GM23248 (cell line): ENCODE data around the gene FAHD2A. TPM values are rescaled to one million over a fixed set of nuclear protein-coding genes. Genes with fewer than 3 reads are reported as not detected.
"Not testable (repeated sequence)": the region's sequence is repeated elsewhere in the genome, so short reads cannot be mapped to it uniquely, and the experiment has no call there.

Experiments
- DNase-seq: peaks from one replicate; pipeline ENCODE4 v3.0.0-alpha.2; 2015
- H2AFZ ChIP-seq: fragments of 200-600 bp; sonication (generic); 2 replicates; pipeline ENCODE4 v1.6.1; 2016; ENCODE audit warnings: antibody characterized with exemption
- H3F3A ChIP-seq: fragments of 200-600 bp; sonication (generic); 2 replicates; pipeline ENCODE4 v1.6.1; 2016; ENCODE audit warnings: mild to moderate bottlenecking, antibody characterized with exemption, mixed run types; ENCODE audit not compliant: insufficient read depth
- H3K27ac ChIP-seq: fragments of 200-600 bp; sonication (generic); 2 replicates; pipeline ENCODE4 v1.5.1; 2016; ENCODE audit warnings: mild to moderate bottlenecking
- H3K27me3 ChIP-seq: fragments of 200-600 bp; sonication (generic); replicated peaks from 2 replicates; pipeline ENCODE4 v1.6.1; 2016; ENCODE audit warnings: mild to moderate bottlenecking; ENCODE audit not compliant: insufficient read depth
- H3K36me3 ChIP-seq: fragments of 200-600 bp; sonication (generic); 2 replicates; pipeline ENCODE4 v1.6.1; 2016; ENCODE audit warnings: low read depth, mild to moderate bottlenecking
- H3K4me1 ChIP-seq: fragments of 200-600 bp; sonication (generic); 2 replicates; pipeline ENCODE4 v1.6.1; 2016; ENCODE audit warnings: mild to moderate bottlenecking; ENCODE audit not compliant: insufficient read depth
- H3K4me2 ChIP-seq: fragments of 200-600 bp; sonication (generic); one replicate; pipeline ENCODE4 v1.6.1; 2016; ENCODE audit warnings: mild to moderate bottlenecking; ENCODE audit not compliant: unreplicated experiment
- H3K4me3 ChIP-seq: fragments of 200-600 bp; sonication (generic); 2 replicates; pipeline ENCODE4 v1.5.1; 2016; ENCODE audit warnings: mild to moderate bottlenecking
- H3K79me2 ChIP-seq: fragments of 200-600 bp; sonication (generic); 2 replicates; pipeline ENCODE4 v1.6.1; 2016; ENCODE audit warnings: mild to moderate bottlenecking; ENCODE audit not compliant: insufficient read depth
- H3K9ac ChIP-seq: fragments of 200-600 bp; sonication (generic); 2 replicates; pipeline ENCODE4 v1.6.1; 2016; ENCODE audit warnings: mild to moderate bottlenecking
- H3K9me2 ChIP-seq: fragments of 200-600 bp; sonication (generic); 2 replicates; pipeline ENCODE4 v1.6.1; 2016; ENCODE audit warnings: mixed run types, mild to moderate bottlenecking, moderate library complexity; ENCODE audit not compliant: insufficient read depth
- H3K9me3 ChIP-seq: fragments of 200-600 bp; sonication (generic); one replicate; pipeline ENCODE4 v1.6.1; 2017; ENCODE audit warnings: low read depth
- H4K20me1 ChIP-seq: fragments of 200-600 bp; sonication (generic); 2 replicates; pipeline ENCODE4 v1.6.0; 2016; ENCODE audit not compliant: insufficient read depth
- EZH2 ChIP-seq: fragments of 200-600 bp; sonication (generic); IDR thresholded peaks from 2 replicates; pipeline ENCODE4 v1.6.1; 2018; ENCODE audit warnings: antibody characterized with exemption, mild to moderate bottlenecking; ENCODE audit not compliant: insufficient read depth, poor library complexity, severe bottlenecking
- EZH2phosphoT487 ChIP-seq: fragments of 200-600 bp; sonication (generic); IDR thresholded peaks from 2 replicates; pipeline ENCODE4 v1.6.1; 2018; ENCODE audit warnings: antibody characterized with exemption, moderate library complexity, mild to moderate bottlenecking, low read depth; ENCODE audit not compliant: insufficient read depth
- WGBS, 2 experiments: methylation state at CpG; one replicate each; pipeline ENCODE4 v1.1.6; 2015 to 2017; ENCODE audit warnings: low lambda C conversion rate in 2 of 2, low coverage in 1 of 2; ENCODE audit errors: missing lambda C conversion rate in 2 of 2; 5-methylcytosine and 5-hydroxymethylcytosine counted together
- in situ Hi-C: fragments of 300-500 bp; cut with MboI; formaldehyde crosslinking; loops from 2 replicates; pipeline ENCODE4 v1.15.0; 2020
- polyA plus RNA-seq: library from polyadenylated mRNA; unstranded; fragments of >200 nt; fragmentation: Nextera tagmentation; extraction: Ambion mirVana; gene quantifications from 2 replicates; pipeline ENCODE4 v1.2.1, GENCODE V29; 2016
- total RNA-seq: library from RNA; depleted of rRNA; stranded (reverse); fragments of >200 nt; shearing (Covaris generic); gene quantifications from 2 replicates; pipeline ENCODE4 v1.2.3, GENCODE V29; 2014

FAHD2A gene
- total and polyA plus RNA-seq, 2 experiments from 2014 or later: 23.8 to 24.5 TPM

DNA sequence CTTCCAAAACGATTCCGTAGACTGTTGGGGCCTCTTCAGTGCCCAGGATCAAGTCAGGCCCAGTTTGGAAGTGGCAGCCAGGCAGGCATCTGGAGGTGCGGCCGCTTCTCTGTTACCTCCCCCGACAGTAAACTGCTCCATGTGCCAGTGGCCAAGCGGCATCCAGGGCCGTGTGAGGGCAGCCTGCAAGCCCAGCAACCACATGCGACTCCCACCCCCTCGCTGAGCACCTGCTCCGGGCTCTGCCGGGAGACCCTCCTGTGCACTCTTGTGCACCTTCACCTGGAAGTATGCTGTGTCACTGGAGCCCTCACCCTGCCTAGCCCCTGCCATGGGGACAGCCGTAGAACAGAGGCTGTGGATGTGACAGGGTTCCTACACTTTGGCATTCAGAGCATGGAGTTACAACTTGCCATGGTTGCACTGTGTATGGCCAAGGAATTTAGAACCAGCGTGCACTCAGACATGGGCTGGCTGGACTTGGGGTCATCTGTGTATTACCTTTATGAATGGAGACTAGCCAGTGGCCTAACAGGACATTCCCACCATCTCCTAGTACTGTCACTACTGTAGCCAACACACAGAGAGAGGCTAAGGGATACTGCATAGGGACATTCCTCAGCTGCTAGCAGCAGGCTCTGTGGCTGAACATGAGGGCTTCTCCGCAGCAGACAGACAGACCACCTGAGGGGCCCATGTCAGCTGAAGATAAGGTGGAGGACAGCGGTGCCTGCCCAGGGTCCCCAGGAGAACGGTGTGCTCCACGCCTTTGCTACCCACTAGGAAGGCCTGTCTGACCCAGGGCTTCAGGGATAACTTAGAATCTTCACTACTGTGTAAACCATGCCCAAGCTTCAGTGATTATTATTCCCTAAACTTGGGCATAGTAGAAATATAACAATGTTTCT lies 25.0 kb upstream of the FAHD2A start:
- DNase-seq: no peak
- H3K9me3 ChIP-seq: no peaks in the 10 kb centered on the region
- no peaks in the 10 kb centered on the region for H3K27me3 ChIP-seq
- H3K4me3 ChIP-seq: no peak overlapping the region
- H4K20me1 ChIP-seq: no peaks in the 10 kb centered on the region
- no peaks in the 10 kb centered on the region for H3K4me1 ChIP-seq
- H3K27ac ChIP-seq: no peak overlapping the region
- H3K9me2 ChIP-seq: no peaks in the 10 kb centered on the region
- WGBS, 2 experiments: 89 to 91% methylated on average over 17 of the region's 17 CpGs
- H3K36me3 ChIP-seq: no peaks in the 10 kb centered on the region
- in situ Hi-C loops: no loop called here
- TF ChIP-seq EZH2 (no peak), EZH2phosphoT487 (no peak)
- H2AFZ ChIP-seq: no peak overlapping the region
- no peaks in the 10 kb centered on the region for H3F3A ChIP-seq
- no peak overlapping the region for H3K4me2 ChIP-seq
- no peaks in the 10 kb centered on the region for H3K79me2 ChIP-seq
- no peak overlapping the region for H3K9ac ChIP-seq

DNA sequence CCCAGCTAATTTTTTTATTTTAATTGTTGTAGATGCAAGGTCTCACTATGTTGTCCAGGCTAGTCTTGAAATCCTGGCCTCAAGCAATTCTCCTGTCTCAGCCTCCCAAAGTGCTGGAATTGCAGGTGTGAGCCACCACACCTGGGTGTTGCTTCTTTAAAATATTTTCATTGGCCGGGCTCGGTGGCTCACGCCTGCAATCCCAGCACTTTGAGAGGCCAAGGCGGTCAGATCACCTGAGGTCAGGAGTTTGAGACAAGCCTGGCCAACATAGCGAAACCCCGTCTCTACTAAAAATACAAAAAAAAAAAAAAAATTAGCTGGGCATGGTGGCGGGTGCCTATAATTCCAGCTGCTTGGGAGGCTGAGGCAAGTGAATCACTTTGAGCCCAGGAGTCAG lies 24.2 kb upstream of the FAHD2A start:
- not testable (repeated sequence) for H3K27me3 ChIP-seq, DNase-seq
- 90 to 94% methylated on average over 7 of the region's 7 CpGs for WGBS, 2 experiments

DNA sequence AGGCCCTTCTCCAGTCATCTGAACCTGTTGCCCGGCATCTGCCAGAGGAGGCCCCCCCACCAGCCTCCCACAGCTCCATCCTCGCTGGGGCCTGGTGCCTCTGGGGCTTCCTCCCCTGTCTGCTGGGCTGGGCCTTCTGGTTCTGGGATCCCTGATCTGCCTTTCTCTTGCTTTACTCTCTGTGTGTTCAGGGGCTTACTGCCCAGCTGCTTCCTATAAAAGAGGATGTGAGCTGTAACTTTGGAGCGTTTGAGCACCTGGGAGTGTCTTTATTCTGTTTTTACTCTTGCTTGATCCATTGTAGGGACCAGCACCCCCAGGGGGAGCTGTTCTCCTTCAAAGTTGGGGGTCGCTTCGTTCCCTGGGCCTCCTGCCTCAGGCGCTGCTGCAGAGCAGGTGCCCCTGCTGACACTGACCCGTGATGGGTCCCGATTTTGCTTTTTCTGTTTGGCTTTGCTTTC lies 23.1 kb upstream of the FAHD2A start:
- H3K27me3 ChIP-seq: no peaks in the 10 kb centered on the region
- no peaks in the 10 kb centered on the region for H3K4me1 ChIP-seq
- DNase-seq: no peak
- H3K4me2 ChIP-seq: no peak overlapping the region
- H3K36me3 ChIP-seq: no peaks in the 10 kb centered on the region
- H3K4me3 ChIP-seq: no peak overlapping the region
- WGBS, 2 experiments: 65 to 74% methylated on average over 8 of the region's 8 CpGs
- in situ Hi-C loops: no loop called here
- no peaks in the 10 kb centered on the region for H3F3A ChIP-seq
- no peaks in the 10 kb centered on the region for H3K9me3 ChIP-seq
- TF ChIP-seq EZH2 (no peak), EZH2phosphoT487 (no peak)
- no peak overlapping the region for H3K9ac ChIP-seq
- H3K27ac ChIP-seq: no peak overlapping the region
- no peaks in the 10 kb centered on the region for H3K9me2 ChIP-seq
- no peaks in the 10 kb centered on the region for H3K79me2 ChIP-seq
- H2AFZ ChIP-seq: no peak overlapping the region
- no peaks in the 10 kb centered on the region for H4K20me1 ChIP-seq

More for the DNA sequence above, 24.2 kb upstream of the FAHD2A start:
- H3K79me2 ChIP-seq, H3K27ac ChIP-seq, H3K9me3 ChIP-seq, H3K9me2 ChIP-seq, H3K36me3 ChIP-seq, H4K20me1 ChIP-seq, H3F3A ChIP-seq, H3K4me3 ChIP-seq, H3K4me1 ChIP-seq, in situ Hi-C loops, H3K9ac ChIP-seq, H2AFZ ChIP-seq, H3K4me2 ChIP-seq: not testable (repeated sequence)

DNA sequence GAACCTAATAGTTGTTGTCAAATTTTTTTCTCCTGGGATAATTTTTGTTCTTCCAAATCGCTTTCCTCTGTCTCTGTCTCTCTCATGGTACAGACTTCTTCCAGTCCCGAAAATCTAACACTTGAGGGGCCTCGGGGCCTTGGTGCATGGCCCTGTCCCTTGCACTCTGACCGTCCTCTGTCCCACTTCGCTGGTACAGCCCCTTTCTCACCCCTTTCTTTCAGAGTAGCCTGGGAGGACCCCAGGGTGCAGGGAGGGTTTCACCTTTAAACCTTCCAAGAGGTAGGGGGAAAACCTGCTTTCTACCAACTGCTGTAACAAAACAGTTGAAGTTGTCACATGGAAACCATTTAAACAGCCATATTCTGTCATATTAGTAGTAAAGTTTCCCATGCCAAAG lies 22.2 kb upstream of the FAHD2A start:
- WGBS, 2 experiments: 82 to 84% methylated on average over 5 of the region's 5 CpGs
- H3K4me2 ChIP-seq: no peak overlapping the region
- in situ Hi-C loops: no loop called here

More for the DNA sequence above, 22.2 kb upstream of the FAHD2A start:
- TF ChIP-seq EZH2: no peak
- no peak for TF ChIP-seq EZH2phosphoT487
- H2AFZ ChIP-seq: no peak overlapping the region
- no peaks in the 10 kb centered on the region for H3K36me3 ChIP-seq
- H3K4me1 ChIP-seq: no peaks in the 10 kb centered on the region
- no peak overlapping the region for H3K9ac ChIP-seq
- H3K79me2 ChIP-seq: no peaks in the 10 kb centered on the region
- no peak overlapping the region for H3K4me3 ChIP-seq
- H3K27ac ChIP-seq: no peak overlapping the region
- no peaks in the 10 kb centered on the region for H3K27me3 ChIP-seq
- no peaks in the 10 kb centered on the region for H4K20me1 ChIP-seq
- no peaks in the 10 kb centered on the region for H3K9me3 ChIP-seq
- DNase-seq: no peak
- H3K9me2 ChIP-seq: no peaks in the 10 kb centered on the region
- no peaks in the 10 kb centered on the region for H3F3A ChIP-seq
